ENCODE measurements around the gene FOXJ3. TPM values are rescaled to one million over a fixed set of nuclear protein-coding genes. Genes with fewer than 3 reads are reported as not detected.

The FOXJ3 gene
- total and polyA plus RNA-seq, 2 donors (not counting 1 experiment from before 2014, with no cell fraction given) = 15.4 to 76.4 TPM

GRCh38 chr1:42305639-42306038, 29.4 kb downstream of the FOXJ3 start:
- 93% methylated on average over 3 of the region's 5 CpGs for WGBS (ENCODE audit: insufficient coverage)
- Mint-ChIP-seq H3K9me3 (ENCODE audit: insufficient read depth) (peaks cover 4% of the 10 kb centered on the region), H3K4me1 (peaks cover 6% of the 10 kb centered on the region), H3K27ac (no peak overlapping the region), H3K4me3 (no peak overlapping the region), H3K27me3 (no peaks in the 10 kb centered on the region)
- Histone ChIP-seq H3K36me3 (replicated peaks in 1 of 2; ENCODE audit: control extremely low read depth in 1 of 2, control insufficient read depth in 1 of 2, extremely low read depth in 1 of 2, insufficient read depth in 2 of 2, low read length in 1 of 2) (peaks cover 2 to 6% of the 10 kb centered on the region in 2 experiments), H3K27me3 (replicated peaks in 1 of 4; ENCODE audit: control extremely low read depth in 1 of 4, control insufficient read depth in 3 of 4, insufficient read depth in 4 of 4, low read length in 3 of 4) (no peaks in the 10 kb centered on the region), H3K4me2 (replicated peaks; ENCODE audit: low read depth, low read length, poor library complexity, severe bottlenecking) (no peak overlapping the region), H3K27ac (ENCODE audit: low read length in 2 of 2) (no peak overlapping the region), H3K9me3 (ENCODE audit: control extremely low read depth in 1 of 3, control insufficient read depth in 2 of 3, insufficient read depth in 1 of 3, low read length in 2 of 3) (peaks cover 2 to 13% (median 11%) of the 10 kb centered on the region in 3 donors), H3K9ac (ENCODE audit: low read length) (no peak overlapping the region), H3K4me1 (ENCODE audit: control insufficient read depth in 2 of 2, insufficient read depth in 2 of 2, low read length in 2 of 2) (no peaks in the 10 kb centered on the region), H4K20me1 (ENCODE audit: control insufficient read depth, insufficient read depth, low read length, poor library complexity, severe bottlenecking) (peaks cover 68% of the 10 kb centered on the region), H3K4me3 (ENCODE audit: control extremely low read depth in 1 of 5, extremely low read depth in 1 of 5, insufficient read depth in 1 of 5, low read depth in 2 of 5, low read length in 4 of 5) (no peak overlapping the region), H2AFZ (ENCODE audit: insufficient read depth, low read depth, low read length, poor library complexity, severe bottlenecking) (no peak overlapping the region), H3K79me2 (ENCODE audit: control insufficient read depth, insufficient read depth, low read length) (peaks cover 84% of the 10 kb centered on the region)
- ATAC-seq (ENCODE audit: low read depth) (no peak), DNase-seq (no peak)
- ChIA-PET POLR2A (no interaction called here), CTCF (interaction anchor here (0.6 kb wide), 1 partner anchor 83 kb away, joined by 4 read pairs; no protein-coding TSS in a partner anchor)
- intact Hi-C loops (cut with micrococcal nuclease) = no loop called here
- TF ChIP-seq EZH2 (IDR thresholded peaks at IDR 0.05; ENCODE audit: borderline replicate concordance, insufficient read depth, low read depth, low read length, poor library complexity, severe bottlenecking) = no peak
- TF ChIP-seq CTCF (IDR thresholded peaks at IDR 0.05) = no peak

- Histone ChIP-seq H4K20me1 (ENCODE audit: control insufficient read depth, insufficient read depth, low read length, poor library complexity, severe bottlenecking) (peaks cover 49% of the 10 kb centered on the region), H3K4me3 (ENCODE audit: control extremely low read depth in 1 of 5, extremely low read depth in 1 of 5, insufficient read depth in 1 of 5, low read depth in 2 of 5, low read length in 4 of 5) (no peak overlapping the region), H3K4me1 (ENCODE audit: control insufficient read depth in 2 of 2, insufficient read depth in 2 of 2, low read length in 2 of 2) (no peaks in the 10 kb centered on the region), H3K4me2 (replicated peaks; ENCODE audit: low read depth, low read length, poor library complexity, severe bottlenecking) (no peak overlapping the region), H3K9ac (ENCODE audit: low read length) (no peak overlapping the region), H3K9me3 (ENCODE audit: control extremely low read depth in 1 of 3, control insufficient read depth in 2 of 3, insufficient read depth in 1 of 3, low read length in 2 of 3) (peaks cover 2 to 22% (median 14%) of the 10 kb centered on the region in 3 donors), H3K27me3 (replicated peaks in 1 of 4; ENCODE audit: control extremely low read depth in 1 of 4, control insufficient read depth in 3 of 4, insufficient read depth in 4 of 4, low read length in 3 of 4) (no peaks in the 10 kb centered on the region), H3K36me3 (replicated peaks in 1 of 2; ENCODE audit: control extremely low read depth in 1 of 2, control insufficient read depth in 1 of 2, extremely low read depth in 1 of 2, insufficient read depth in 2 of 2, low read length in 1 of 2) (peaks cover 0 to 11% of the 10 kb centered on the region in 2 experiments), H3K79me2 (ENCODE audit: control insufficient read depth, insufficient read depth, low read length) (peaks cover 74% of the 10 kb centered on the region), H2AFZ (ENCODE audit: insufficient read depth, low read depth, low read length, poor library complexity, severe bottlenecking) (no peak overlapping the region), H3K27ac (ENCODE audit: low read length in 2 of 2) (no peak overlapping the region)
- CTCF ChIA-PET = no interaction called here
- POLR2A ChIA-PET = no interaction called here
- intact Hi-C loops (cut with micrococcal nuclease) = no loop called here
- ATAC-seq (ENCODE audit: low read depth) (no peak), DNase-seq (no peak)
- H3K4me1 Mint-ChIP-seq = peaks cover 7% of the 10 kb centered on the region
- no peak for TF ChIP-seq CTCF (IDR thresholded peaks at IDR 0.05)
- no peak for TF ChIP-seq EZH2 (IDR thresholded peaks at IDR 0.05; ENCODE audit: borderline replicate concordance, insufficient read depth, low read depth, low read length, poor library complexity, severe bottlenecking)
- WGBS (ENCODE audit: insufficient coverage) = 100% methylated on average over 1 of the region's 1 CpG
- no peak overlapping the region for H3K27ac Mint-ChIP-seq
- H3K4me3 Mint-ChIP-seq = no peak overlapping the region
- peaks cover 6% of the 10 kb centered on the region for H3K9me3 Mint-ChIP-seq (ENCODE audit: insufficient read depth)
- no peaks in the 10 kb centered on the region for H3K27me3 Mint-ChIP-seq
Measured at GRCh38 chr1:42302034-42302433, 33.0 kb downstream of the FOXJ3 start.
